ENCODE results near the gene PRICKLE1. TPM values are rescaled to one million over a fixed set of nuclear protein-coding genes. Genes with fewer than 3 reads are reported as not detected.

The PRICKLE1 gene
- total RNA-seq, 1 donor from 2014 or later, result 4.5 TPM

DNA sequence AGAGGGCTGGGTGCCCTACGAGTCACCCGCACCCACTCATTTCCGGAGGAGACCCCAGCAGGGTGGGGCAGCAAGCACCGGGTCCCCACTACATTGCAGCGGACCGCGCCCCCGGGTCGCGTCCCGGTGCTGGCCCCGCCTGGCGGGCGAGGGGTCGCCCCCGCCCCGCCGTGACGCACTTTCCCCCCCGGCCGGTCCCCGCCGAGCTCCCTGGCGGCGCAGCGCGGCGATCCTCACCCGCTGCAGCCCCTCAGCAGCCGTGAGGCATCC, 106.1 kb downstream of the PRICKLE1 start:
- peaks cover 8% of the 10 kb centered on the region for H3K36me3 Mint-ChIP-seq (ENCODE audit: low read depth)
- H3K4me3 Mint-ChIP-seq, result peak overlapping the region; percentile 97
- intact Hi-C loops (cut with micrococcal nuclease), result loop anchor here (1.0 to 10.0 kb wide), 11 partner anchors 35 to 1274 kb away; partner anchors contain the start of genes GXYLT1, IRAK4, PPHLN1 and PUS7L
- ChIA-PET CTCF (interaction anchor here (0.6 to 3.5 kb wide), 17 partner anchors 8 to 852 kb away, joined by 3 to 45 read pairs (median 6); no protein-coding TSS in a partner anchor), POLR2A (interaction anchor here (0.5 to 3.3 kb wide), 6 partner anchors 9 to 111 kb away, joined by 3 to 50 read pairs (median 4); no protein-coding TSS in a partner anchor)
- H3K27ac Mint-ChIP-seq, result peak overlapping the region; percentile 93
- no peaks in the 10 kb centered on the region for H3K27me3 Mint-ChIP-seq
- peaks cover 51% of the 10 kb centered on the region for H3K4me1 Mint-ChIP-seq
- TF ChIP-seq, protein P1, sequence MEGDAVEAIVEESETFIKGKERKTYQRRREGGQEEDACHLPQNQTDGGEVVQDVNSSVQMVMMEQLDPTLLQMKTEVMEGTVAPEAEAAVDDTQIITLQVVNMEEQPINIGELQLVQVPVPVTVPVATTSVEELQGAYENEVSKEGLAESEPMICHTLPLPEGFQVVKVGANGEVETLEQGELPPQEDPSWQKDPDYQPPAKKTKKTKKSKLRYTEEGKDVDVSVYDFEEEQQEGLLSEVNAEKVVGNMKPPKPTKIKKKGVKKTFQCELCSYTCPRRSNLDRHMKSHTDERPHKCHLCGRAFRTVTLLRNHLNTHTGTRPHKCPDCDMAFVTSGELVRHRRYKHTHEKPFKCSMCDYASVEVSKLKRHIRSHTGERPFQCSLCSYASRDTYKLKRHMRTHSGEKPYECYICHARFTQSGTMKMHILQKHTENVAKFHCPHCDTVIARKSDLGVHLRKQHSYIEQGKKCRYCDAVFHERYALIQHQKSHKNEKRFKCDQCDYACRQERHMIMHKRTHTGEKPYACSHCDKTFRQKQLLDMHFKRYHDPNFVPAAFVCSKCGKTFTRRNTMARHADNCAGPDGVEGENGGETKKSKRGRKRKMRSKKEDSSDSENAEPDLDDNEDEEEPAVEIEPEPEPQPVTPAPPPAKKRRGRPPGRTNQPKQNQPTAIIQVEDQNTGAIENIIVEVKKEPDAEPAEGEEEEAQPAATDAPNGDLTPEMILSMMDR (IDR thresholded peaks at IDR 0.05), result no peak
- DNase-seq (peak; percentile 69), ATAC-seq (ENCODE audit: low read depth) (peak; percentile 51)
- no peaks in the 10 kb centered on the region for H3K9me3 Mint-ChIP-seq

DNA sequence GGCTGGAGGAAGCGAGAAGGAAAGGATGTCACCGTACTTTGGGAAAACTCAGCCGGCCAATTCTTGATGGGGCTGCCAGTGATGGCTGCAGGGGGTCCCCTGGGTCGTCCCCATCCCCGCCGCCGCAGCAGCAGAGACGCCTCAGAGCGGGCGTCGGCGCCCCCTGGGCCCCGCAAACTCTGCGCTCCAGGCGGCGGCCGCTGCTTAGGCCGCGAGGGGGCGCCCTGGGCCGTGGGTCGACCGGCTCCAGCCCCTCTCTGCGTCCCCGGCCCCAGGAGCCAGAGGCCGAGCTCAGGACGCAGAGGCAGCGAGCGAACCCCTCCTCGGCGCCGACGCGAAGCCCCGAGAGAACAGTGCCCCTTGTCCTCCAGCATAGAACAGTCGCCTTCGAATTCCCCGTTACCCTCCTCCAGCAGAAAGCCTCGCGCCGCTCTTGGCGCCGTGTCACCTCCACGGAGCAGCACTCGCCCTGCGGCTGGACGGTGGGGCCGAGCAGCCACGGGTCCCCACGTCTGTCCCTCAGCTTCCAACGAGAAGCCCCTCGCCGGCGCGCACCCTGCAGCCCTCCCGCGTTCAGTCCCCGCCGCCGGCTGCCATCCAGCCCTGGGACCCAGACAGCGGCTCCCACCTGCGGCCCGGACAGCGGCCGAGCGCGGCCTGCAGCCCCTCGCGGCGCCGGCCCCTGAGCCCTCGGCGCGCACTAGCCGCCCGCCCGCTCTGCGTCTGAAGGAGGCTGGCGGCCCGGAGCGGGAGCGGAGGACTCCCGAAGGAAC, 106.6 kb downstream of the PRICKLE1 start:
- H3K4me3 Mint-ChIP-seq, result peak overlapping the region; percentile 94
- H3K27me3 Mint-ChIP-seq, result no peaks in the 10 kb centered on the region
- peaks cover 8% of the 10 kb centered on the region for H3K36me3 Mint-ChIP-seq (ENCODE audit: low read depth)
- peaks cover 56% of the 10 kb centered on the region for H3K4me1 Mint-ChIP-seq
- CTCF ChIA-PET, result interaction anchor here (0.6 to 3.5 kb wide), 20 partner anchors 9 to 852 kb away, joined by 3 to 45 read pairs (median 5); no protein-coding TSS in a partner anchor
- no peaks in the 10 kb centered on the region for H3K9me3 Mint-ChIP-seq
- POLR2A ChIA-PET, result interaction anchor here (0.5 to 3.3 kb wide), 6 partner anchors 8 to 111 kb away, joined by 3 to 50 read pairs (median 4); no protein-coding TSS in a partner anchor
- peak; percentile 76 for ATAC-seq (ENCODE audit: low read depth)
- H3K27ac Mint-ChIP-seq, result peak overlapping the region; percentile 86
- TF ChIP-seq, protein P1 (IDR thresholded peaks at IDR 0.05), result no peak
- peak; percentile 89 for DNase-seq
- intact Hi-C loops (cut with micrococcal nuclease), result loop anchor here (1.0 to 10.0 kb wide), 13 partner anchors 14 to 1399 kb away; partner anchors contain the start of genes GXYLT1, IRAK4, PPHLN1 and PUS7L

DNA sequence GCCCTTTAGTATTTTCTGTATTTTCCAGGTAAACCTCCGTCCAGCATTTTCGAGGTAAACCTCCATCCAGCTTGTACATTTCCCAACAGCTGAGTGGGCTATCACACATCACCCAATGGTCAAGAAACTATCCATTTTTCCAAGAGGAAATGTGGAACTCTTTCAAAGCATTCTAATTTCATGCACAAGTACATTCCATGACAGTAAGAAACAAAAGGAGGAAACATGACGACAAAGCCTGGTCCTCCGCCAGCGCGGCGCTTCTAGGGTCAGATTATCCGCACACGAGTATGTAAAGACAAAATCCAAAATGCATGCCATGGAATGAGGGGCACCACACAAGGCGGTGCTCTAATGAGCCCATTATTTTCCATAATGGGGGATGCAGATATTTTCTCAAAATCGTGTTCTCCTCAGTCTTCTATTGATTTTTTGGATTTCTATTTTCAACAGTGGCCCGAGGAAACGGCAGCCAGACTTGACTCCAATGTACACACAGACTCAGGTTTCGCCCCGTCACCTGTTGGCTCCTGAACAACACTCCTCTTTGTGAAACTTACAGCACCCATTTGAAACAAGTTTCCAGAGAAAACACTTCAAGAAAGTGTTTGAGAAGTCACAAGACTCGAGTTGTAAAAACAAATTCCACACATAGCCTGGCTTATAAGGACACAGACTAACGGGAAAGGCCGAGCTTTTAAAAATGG, 107.4 kb downstream of the PRICKLE1 start:
- no peak for DNase-seq
- Mint-ChIP-seq H3K4me1 (peaks cover 58% of the 10 kb centered on the region), H3K4me3 (peak overlapping the region; percentile 94), H3K9me3 (no peaks in the 10 kb centered on the region), H3K36me3 (ENCODE audit: low read depth) (peaks cover 8% of the 10 kb centered on the region), H3K27ac (peak overlapping the region; percentile 80), H3K27me3 (no peaks in the 10 kb centered on the region)
- ChIA-PET CTCF (interaction anchor here (0.6 to 3.5 kb wide), 17 partner anchors 9 to 799 kb away, joined by 3 to 45 read pairs (median 5); no protein-coding TSS in a partner anchor), POLR2A (interaction anchor here (0.5 to 3.3 kb wide), 5 partner anchors 8 to 156 kb away, joined by 3 to 50 read pairs (median 8); no protein-coding TSS in a partner anchor)
- TF ChIP-seq, protein P1 (IDR thresholded peaks at IDR 0.05), result no peak
- intact Hi-C loops (cut with micrococcal nuclease), result loop anchor here (1.0 to 10.0 kb wide), 11 partner anchors 13 to 1400 kb away; partner anchors contain the start of genes GXYLT1, IRAK4, PPHLN1 and PUS7L
- no peak for ATAC-seq (ENCODE audit: low read depth)

DNA sequence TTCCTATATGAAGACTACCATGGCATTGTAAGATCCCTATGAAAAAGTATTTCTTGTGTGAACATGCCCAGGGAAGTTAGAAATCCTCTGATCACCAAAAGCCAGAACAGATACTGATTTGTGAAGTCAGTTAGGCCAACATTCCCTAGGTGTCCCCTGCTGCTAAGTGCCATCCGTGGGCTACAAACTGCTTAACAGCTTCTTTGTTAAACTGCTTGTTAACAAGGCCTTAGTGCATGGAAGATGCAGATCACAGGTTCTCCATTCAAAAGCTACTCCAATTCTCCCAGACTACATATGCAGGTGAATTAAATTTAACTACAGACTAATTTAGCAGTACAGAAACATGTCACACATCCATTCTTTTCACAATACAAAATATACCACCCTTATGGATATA, 108.2 kb downstream of the PRICKLE1 start:
- H3K27ac Mint-ChIP-seq, result peak overlapping the region; percentile 80
- TF ChIP-seq, protein P1 (IDR thresholded peaks at IDR 0.05), result no peak
- POLR2A ChIA-PET, result interaction anchor here (0.5 to 1.9 kb wide), 2 partner anchors 12 to 157 kb away, joined by 3 to 11 read pairs; no protein-coding TSS in a partner anchor
- H3K4me3 Mint-ChIP-seq, result peak overlapping the region; percentile 94
- H3K27me3 Mint-ChIP-seq, result no peaks in the 10 kb centered on the region
- H3K9me3 Mint-ChIP-seq, result no peaks in the 10 kb centered on the region
- no peak for ATAC-seq (ENCODE audit: low read depth)
- peaks cover 8% of the 10 kb centered on the region for H3K36me3 Mint-ChIP-seq (ENCODE audit: low read depth)
- CTCF ChIA-PET, result interaction anchor here (1.0 to 2.7 kb wide), 4 partner anchors 9 to 88 kb away, joined by 3 to 45 read pairs (median 4); no protein-coding TSS in a partner anchor
- peaks cover 62% of the 10 kb centered on the region for H3K4me1 Mint-ChIP-seq
- intact Hi-C loops (cut with micrococcal nuclease), result loop anchor here (5.0 to 10.0 kb wide), 5 partner anchors 84 to 1276 kb away; partner anchors contain the start of genes GXYLT1, IRAK4, PPHLN1 and PUS7L
- no peak for DNase-seq
